Natural killer cell (primary cell): ENCODE data around the gene RCE1. TPM values are rescaled to one million over a fixed set of nuclear protein-coding genes. Genes with fewer than 3 reads are reported as not detected.
A peak's percentile ranks its signal among the peaks of the same experiment; 100 is the strongest.
"Not testable (repeated sequence)": the region's sequence is repeated elsewhere in the genome, so short reads cannot be mapped to it uniquely, and the experiment has no call there.

Experiments
- ATAC-seq, 3 donors: fragments of 150-1000 bp in 2 of 3; fragments of 200-7000 bp in 1 of 3; cut with Tn5 transposase; 1 replicate in 1 of 3; 2 replicates in 2 of 3; pipeline ENCODE4 v1.10.0; 2021; ENCODE audit warnings: mild to moderate bottlenecking in 2 of 3, moderate library complexity in 2 of 3
- DNase-seq, 2 donors: peaks; one replicate each; pipeline versions ENCODE4 v3.0.0 to v3.0.0-alpha.2; 2013 to 2021; ENCODE audit warnings: mixed read lengths in 1 of 2
- H3K27ac ChIP-seq: one replicate; pipeline ENCODE4 v1.5.1; 2013; ENCODE audit warnings: mild to moderate bottlenecking, low read length
- H3K27me3 ChIP-seq: one replicate; pipeline ENCODE4 v1.6.1; 2013; ENCODE audit warnings: low read length; ENCODE audit not compliant: control insufficient read depth, insufficient read depth
- H3K36me3 ChIP-seq: one replicate; pipeline ENCODE4 v1.6.1; 2013; ENCODE audit warnings: low read length; ENCODE audit not compliant: control insufficient read depth, insufficient read depth
- H3K4me1 ChIP-seq: one replicate; pipeline ENCODE4 v1.6.1; 2013; ENCODE audit warnings: low read length; ENCODE audit not compliant: control insufficient read depth, insufficient read depth
- H3K4me3 ChIP-seq: one replicate; pipeline ENCODE4 v1.5.1; 2013; ENCODE audit warnings: low read length
- H3K9me3 ChIP-seq: one replicate; pipeline ENCODE4 v1.6.1; 2013; ENCODE audit warnings: low read length; ENCODE audit not compliant: control insufficient read depth, insufficient read depth
- H3K27ac Mint-ChIP-seq, 2 donors: one replicate each; pipeline ENCODE4 v1.8.0; 2022; ENCODE audit warnings: mild to moderate bottlenecking in 2 of 2, mixed read lengths in 2 of 2, moderate library complexity in 1 of 2
- H3K27me3 Mint-ChIP-seq, 2 donors: one replicate each; pipeline ENCODE4 v1.8.0; 2022; ENCODE audit warnings: low read depth in 2 of 2, mixed read lengths in 2 of 2
- H3K36me3 Mint-ChIP-seq: one replicate; pipeline ENCODE4 v1.8.0; 2022; ENCODE audit warnings: mixed read lengths
- H3K4me1 Mint-ChIP-seq, 2 donors: one replicate each; pipeline ENCODE4 v1.8.0; 2022; ENCODE audit warnings: mixed read lengths in 2 of 2
- H3K4me3 Mint-ChIP-seq: one replicate; pipeline ENCODE4 v1.8.0; 2022; ENCODE audit warnings: mild to moderate bottlenecking, moderate library complexity, mixed read lengths
- H3K9me3 Mint-ChIP-seq, 2 donors: one replicate each; pipeline ENCODE4 v1.8.0; 2022; ENCODE audit warnings: mixed read lengths in 2 of 2
- WGBS: methylation state at CpG from one replicate; pipeline ENCODE4 v1.1.7; 2013; ENCODE audit warnings: missing lambda C conversion rate; ENCODE audit not compliant: insufficient coverage; 5-methylcytosine and 5-hydroxymethylcytosine counted together
- intact Hi-C: fragments of 100-400 bp; cut with micrococcal nuclease; formaldehyde crosslinking; loops from one replicate; pipeline ENCODE4 v1.14.2; 2022
- total RNA-seq, 4 donors: library from RNA; stranded (reverse); fragments of 120-200 nt in 1 of 4; gene quantifications; one replicate each; pipeline versions ENCODE4 v1.2.3 to v1.2.4, GENCODE V29; 2013 to 2022
- TF ChIP-seq, protein P1 (sequence below): fragments of 200-600 bp; IDR thresholded peaks from one replicate; pipeline ENCODE4 v1.8.0; 2022; ENCODE audit warnings: antibody characterized with exemption

Gene RCE1
- total RNA-seq: 10 to 100 TPM; 41.3 to 47.0 (median 41.7) TPM
- 19.9 TPM for total RNA-seq (2013)

- H3K4me1 ChIP-seq: peaks cover 38% of the 10 kb centered on the region
- Mint-ChIP-seq H3K9me3 (no peaks in the 10 kb centered on the region), H3K27me3 (no peaks in the 10 kb centered on the region), H3K4me3 (peak within 1 kb of the TSS; percentile 94), H3K27ac (peak within 1 kb of the TSS; percentile 93 to 97), H3K36me3 (no peaks in the 10 kb centered on the region), H3K4me1 (peaks cover 39 to 49% of the 10 kb centered on the region in 2 donors)
- H3K9me3 ChIP-seq: no peaks in the 10 kb centered on the region
- intact Hi-C loops: loop anchor here (1.0 kb wide), 1 partner anchor 498 kb away; the partner anchor contains the start of gene BRMS1
- H3K27ac ChIP-seq: peak within 1 kb of the TSS; percentile 100
- no peaks in the 10 kb centered on the region for H3K27me3 ChIP-seq
- TF ChIP-seq, protein P1, sequence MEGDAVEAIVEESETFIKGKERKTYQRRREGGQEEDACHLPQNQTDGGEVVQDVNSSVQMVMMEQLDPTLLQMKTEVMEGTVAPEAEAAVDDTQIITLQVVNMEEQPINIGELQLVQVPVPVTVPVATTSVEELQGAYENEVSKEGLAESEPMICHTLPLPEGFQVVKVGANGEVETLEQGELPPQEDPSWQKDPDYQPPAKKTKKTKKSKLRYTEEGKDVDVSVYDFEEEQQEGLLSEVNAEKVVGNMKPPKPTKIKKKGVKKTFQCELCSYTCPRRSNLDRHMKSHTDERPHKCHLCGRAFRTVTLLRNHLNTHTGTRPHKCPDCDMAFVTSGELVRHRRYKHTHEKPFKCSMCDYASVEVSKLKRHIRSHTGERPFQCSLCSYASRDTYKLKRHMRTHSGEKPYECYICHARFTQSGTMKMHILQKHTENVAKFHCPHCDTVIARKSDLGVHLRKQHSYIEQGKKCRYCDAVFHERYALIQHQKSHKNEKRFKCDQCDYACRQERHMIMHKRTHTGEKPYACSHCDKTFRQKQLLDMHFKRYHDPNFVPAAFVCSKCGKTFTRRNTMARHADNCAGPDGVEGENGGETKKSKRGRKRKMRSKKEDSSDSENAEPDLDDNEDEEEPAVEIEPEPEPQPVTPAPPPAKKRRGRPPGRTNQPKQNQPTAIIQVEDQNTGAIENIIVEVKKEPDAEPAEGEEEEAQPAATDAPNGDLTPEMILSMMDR: no peak
- peak; percentile 94 to 96 for DNase-seq
- ATAC-seq: peak; percentile 90 to 97 (median 91)
- peaks cover 14% of the 10 kb centered on the region for H3K36me3 ChIP-seq
- under 1% methylated on average over 98 of the region's 98 CpGs for whole genome bisulfite sequencing
- peak within 1 kb of the TSS; percentile 97 for H3K4me3 ChIP-seq
These were observed at the start of gene RCE1 for GRCh38 chr11:66842896-66843775. Gene RCE1 (plus strand): TSS chr11:66843441. CDS start chr11:66843456, 15 bp downstream.

DNA sequence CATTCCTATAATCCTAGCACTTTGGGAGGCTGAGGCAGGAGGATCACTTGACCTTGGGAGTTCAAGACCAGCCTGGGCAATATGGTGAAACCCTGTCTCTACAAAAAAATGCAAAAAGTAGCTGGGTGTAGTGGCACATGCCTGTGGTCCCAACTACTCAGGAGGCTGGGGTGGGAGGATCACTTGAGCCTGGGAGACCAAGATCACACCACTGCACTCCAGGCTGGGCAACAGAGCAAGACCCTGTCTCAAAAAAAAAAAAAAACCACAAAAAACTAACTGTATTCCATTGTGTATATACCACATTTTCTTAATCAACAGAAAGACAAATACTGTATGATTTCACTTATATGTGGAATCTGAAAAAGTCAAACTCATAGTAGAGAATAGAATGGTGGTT, 43.4 kb upstream of the RCE1 start:
- ATAC-seq, H3K27ac Mint-ChIP-seq, H3K4me1 ChIP-seq, intact Hi-C loops, H3K27me3 Mint-ChIP-seq, H3K9me3 Mint-ChIP-seq, H3K36me3 ChIP-seq, H3K4me3 Mint-ChIP-seq, DNase-seq, H3K4me1 Mint-ChIP-seq, H3K27me3 ChIP-seq, H3K27ac ChIP-seq, H3K36me3 Mint-ChIP-seq, H3K9me3 ChIP-seq, H3K4me3 ChIP-seq: not testable (repeated sequence)

DNA sequence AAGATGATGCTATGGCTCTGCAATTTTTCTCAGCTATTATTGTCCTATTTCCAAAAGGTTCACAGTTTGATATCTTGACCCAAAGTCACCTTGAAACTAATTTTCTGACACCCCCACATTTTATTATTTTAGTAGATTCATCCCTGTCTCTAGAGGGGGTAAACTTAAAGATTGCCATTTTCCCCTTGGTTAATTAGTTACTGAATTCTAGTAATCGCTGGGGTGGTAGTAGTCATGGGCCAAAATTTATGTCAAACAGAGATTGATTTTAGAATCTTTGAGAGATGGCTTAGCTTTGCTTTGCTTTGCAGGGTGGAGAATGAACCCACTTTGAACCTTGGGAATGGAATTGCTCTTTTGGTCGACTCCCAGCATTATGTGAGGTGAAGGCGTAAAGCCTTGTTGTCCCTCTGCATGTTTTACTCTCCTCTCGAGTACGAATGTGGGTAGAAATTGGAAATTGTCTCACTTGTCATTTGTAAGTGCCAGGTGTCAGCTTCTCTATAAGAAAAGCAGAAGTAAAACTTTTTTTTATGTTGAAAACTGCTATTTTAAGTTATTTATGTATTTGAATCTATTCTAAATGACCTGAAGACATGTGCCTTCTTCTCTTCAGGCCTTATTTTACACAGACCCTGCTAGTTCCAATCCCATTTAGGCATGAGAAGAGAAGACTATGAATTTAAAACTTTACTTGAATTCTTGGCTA, 42.4 kb upstream of the RCE1 start:
- DNase-seq (no peak), ATAC-seq (no peak)
- Mint-ChIP-seq H3K4me1 (no peaks in the 10 kb centered on the region), H3K36me3 (no peaks in the 10 kb centered on the region), H3K4me3 (no peak overlapping the region), H3K9me3 (no peaks in the 10 kb centered on the region), H3K27ac (no peak overlapping the region), H3K27me3 (no peaks in the 10 kb centered on the region)
- Histone ChIP-seq H3K36me3 (no peaks in the 10 kb centered on the region), H3K4me1 (no peaks in the 10 kb centered on the region), H3K27me3 (no peaks in the 10 kb centered on the region), H3K9me3 (no peaks in the 10 kb centered on the region), H3K27ac (peak overlapping the region; percentile 65), H3K4me3 (no peak overlapping the region)
- 55% methylated on average over 5 of the region's 5 CpGs for WGBS
- TF ChIP-seq, protein P1: no peak
- intact Hi-C loops: no loop called here

DNA sequence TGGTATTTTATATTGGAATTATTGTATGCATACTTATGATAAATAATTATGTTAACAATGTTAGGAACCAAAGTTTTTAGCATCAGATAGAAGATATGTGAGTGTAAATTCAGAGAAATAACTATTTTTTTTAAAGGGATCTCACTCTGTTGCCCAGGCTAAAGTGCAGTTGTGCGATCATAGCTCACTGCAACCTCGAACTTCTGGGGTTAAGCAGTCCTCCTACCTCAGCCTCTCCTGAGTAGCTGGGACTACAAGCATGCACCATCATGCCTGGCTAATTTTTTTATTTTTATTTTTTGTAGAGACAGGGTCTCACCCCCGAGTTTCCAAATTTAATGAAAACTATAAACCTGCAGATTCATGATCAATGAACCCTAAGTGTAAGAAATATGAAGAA, 33.6 kb upstream of the RCE1 start:
- WGBS: 100% methylated on average over 2 of the region's 3 CpGs
- H3K27me3 Mint-ChIP-seq: no peaks in the 10 kb centered on the region
- TF ChIP-seq, protein P1: no peak
- H3K4me1 ChIP-seq: no peaks in the 10 kb centered on the region
- H3K36me3 ChIP-seq: no peaks in the 10 kb centered on the region
- no peaks in the 10 kb centered on the region for H3K36me3 Mint-ChIP-seq
- H3K4me1 Mint-ChIP-seq: no peaks in the 10 kb centered on the region
- H3K4me3 Mint-ChIP-seq: no peak overlapping the region
- H3K27me3 ChIP-seq: no peaks in the 10 kb centered on the region
- H3K4me3 ChIP-seq: no peak overlapping the region
- H3K27ac ChIP-seq: no peak overlapping the region
- DNase-seq: no peak
- H3K9me3 ChIP-seq: no peaks in the 10 kb centered on the region
- intact Hi-C loops: no loop called here
- H3K9me3 Mint-ChIP-seq: no peaks in the 10 kb centered on the region
- H3K27ac Mint-ChIP-seq: no peak overlapping the region
- ATAC-seq: no peak
